ENCODE results near the gene SH3PXD2A.

DNA sequence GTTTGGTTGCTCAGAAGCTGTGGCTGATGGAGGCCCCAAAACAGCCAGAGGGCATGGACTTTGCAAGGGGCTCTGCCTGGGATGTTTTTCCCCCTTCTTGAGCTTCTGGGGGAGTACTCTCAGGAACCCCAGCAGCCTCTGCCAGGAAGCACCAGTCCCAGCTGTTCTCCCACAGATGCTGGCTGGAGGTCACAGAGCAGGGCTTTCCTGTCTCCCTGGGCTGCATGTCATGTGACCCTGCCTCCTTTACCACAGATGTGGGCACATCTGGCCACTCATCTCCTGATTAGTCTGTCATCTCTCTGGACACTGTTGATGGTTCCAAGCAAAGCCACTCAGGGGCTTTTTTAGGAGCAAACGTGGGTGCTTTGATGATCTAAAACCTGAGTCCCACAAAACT is 225.2 kb downstream of the SH3PXD2A start:
- TF ChIP-seq, protein P1, sequence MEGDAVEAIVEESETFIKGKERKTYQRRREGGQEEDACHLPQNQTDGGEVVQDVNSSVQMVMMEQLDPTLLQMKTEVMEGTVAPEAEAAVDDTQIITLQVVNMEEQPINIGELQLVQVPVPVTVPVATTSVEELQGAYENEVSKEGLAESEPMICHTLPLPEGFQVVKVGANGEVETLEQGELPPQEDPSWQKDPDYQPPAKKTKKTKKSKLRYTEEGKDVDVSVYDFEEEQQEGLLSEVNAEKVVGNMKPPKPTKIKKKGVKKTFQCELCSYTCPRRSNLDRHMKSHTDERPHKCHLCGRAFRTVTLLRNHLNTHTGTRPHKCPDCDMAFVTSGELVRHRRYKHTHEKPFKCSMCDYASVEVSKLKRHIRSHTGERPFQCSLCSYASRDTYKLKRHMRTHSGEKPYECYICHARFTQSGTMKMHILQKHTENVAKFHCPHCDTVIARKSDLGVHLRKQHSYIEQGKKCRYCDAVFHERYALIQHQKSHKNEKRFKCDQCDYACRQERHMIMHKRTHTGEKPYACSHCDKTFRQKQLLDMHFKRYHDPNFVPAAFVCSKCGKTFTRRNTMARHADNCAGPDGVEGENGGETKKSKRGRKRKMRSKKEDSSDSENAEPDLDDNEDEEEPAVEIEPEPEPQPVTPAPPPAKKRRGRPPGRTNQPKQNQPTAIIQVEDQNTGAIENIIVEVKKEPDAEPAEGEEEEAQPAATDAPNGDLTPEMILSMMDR (conservative IDR thresholded peaks at IDR 0.05; ENCODE audit: low read depth, low read length), result no peak
- TF ChIP-seq EZH2 (IDR thresholded peaks at IDR 0.05; ENCODE audit: borderline replicate concordance, low read depth, low read length, poor library complexity, severe bottlenecking), result no peak
